A549 (cell line): ENCODE data around the gene PAQR7.

Experiments
- CTCF ChIP-seq: fragments of >200 bp; sonication (Bioruptor Twin); formaldehyde crosslinking; IDR thresholded peaks from 3 replicates; pipeline ENCODE4 v1.5.1; 2016
- EP300 ChIP-seq, 2 experiments: fragments of >200 bp; sonication (Bioruptor Twin); formaldehyde crosslinking; IDR thresholded peaks; 2 replicates in 1 of 2; 3 replicates in 1 of 2; pipeline ENCODE4 v1.6.1; 2016 to 2017
- HDAC2 ChIP-seq: fragments of 200-600 bp; sonication (generic); IDR thresholded peaks from 2 replicates; pipeline ENCODE4 v1.6.1; 2016
- HMGXB4 ChIP-seq: fragments of 250-450 bp; sonication (Bioruptor Pico); IDR thresholded peaks from 2 replicates; pipeline ENCODE4 v1.5.0; 2021; ENCODE audit warnings: mild to moderate bottlenecking, moderate library complexity, borderline replicate concordance
- JUN ChIP-seq, 2 experiments: fragments of >200 bp; sonication (Bioruptor Twin); formaldehyde crosslinking; IDR thresholded peaks; 2 replicates in 1 of 2; 3 replicates in 1 of 2; pipeline ENCODE4 v1.6.1; 2016 to 2017
- MAFK ChIP-seq: fragments of 450-650 bp; IDR thresholded peaks from 2 replicates; pipeline ENCODE4 v1.6.1; 2014; ENCODE audit not compliant: partially characterized antibody
- PBX3 ChIP-seq: IDR thresholded peaks from 2 replicates; pipeline ENCODE4 v1.6.1; 2012
- POLR2A ChIP-seq: IDR thresholded peaks from 2 replicates; pipeline ENCODE4 v1.6.1; 2012; ENCODE audit warnings: mild to moderate bottlenecking, low read length
- REST ChIP-seq: fragments of 200-600 bp; sonication (generic); IDR thresholded peaks from 2 replicates; pipeline ENCODE4 v1.6.1; 2016; ENCODE audit warnings: antibody characterized with exemption, mild to moderate bottlenecking, moderate library complexity
- SREBF2 ChIP-seq: fragments of 450-650 bp; IDR thresholded peaks from 2 replicates; pipeline ENCODE4 v1.6.1; 2014; ENCODE audit warnings: mild to moderate bottlenecking, moderate library complexity
- ZC3H11A ChIP-seq: fragments of 450-650 bp; IDR thresholded peaks from 2 replicates; pipeline ENCODE4 v1.6.1; 2014; ENCODE audit warnings: antibody characterized with exemption, mild to moderate bottlenecking
- ZFP36 ChIP-seq: fragments of 450-650 bp; IDR thresholded peaks from 2 replicates; pipeline ENCODE4 v1.6.1; 2014; ENCODE audit warnings: borderline replicate concordance; ENCODE audit not compliant: partially characterized antibody
- ZSCAN20 ChIP-seq: fragments of 250-450 bp; sonication (Bioruptor Pico); IDR thresholded peaks from 2 replicates; pipeline ENCODE4 v1.8.0; 2022; ENCODE audit warnings: mild to moderate bottlenecking, moderate library complexity
- TF ChIP-seq, protein P1 (sequence below): fragments of >200 bp; sonication (Bioruptor Twin); formaldehyde crosslinking; IDR thresholded peaks from 3 replicates; pipeline ENCODE4 v1.6.1; 2016

DNA sequence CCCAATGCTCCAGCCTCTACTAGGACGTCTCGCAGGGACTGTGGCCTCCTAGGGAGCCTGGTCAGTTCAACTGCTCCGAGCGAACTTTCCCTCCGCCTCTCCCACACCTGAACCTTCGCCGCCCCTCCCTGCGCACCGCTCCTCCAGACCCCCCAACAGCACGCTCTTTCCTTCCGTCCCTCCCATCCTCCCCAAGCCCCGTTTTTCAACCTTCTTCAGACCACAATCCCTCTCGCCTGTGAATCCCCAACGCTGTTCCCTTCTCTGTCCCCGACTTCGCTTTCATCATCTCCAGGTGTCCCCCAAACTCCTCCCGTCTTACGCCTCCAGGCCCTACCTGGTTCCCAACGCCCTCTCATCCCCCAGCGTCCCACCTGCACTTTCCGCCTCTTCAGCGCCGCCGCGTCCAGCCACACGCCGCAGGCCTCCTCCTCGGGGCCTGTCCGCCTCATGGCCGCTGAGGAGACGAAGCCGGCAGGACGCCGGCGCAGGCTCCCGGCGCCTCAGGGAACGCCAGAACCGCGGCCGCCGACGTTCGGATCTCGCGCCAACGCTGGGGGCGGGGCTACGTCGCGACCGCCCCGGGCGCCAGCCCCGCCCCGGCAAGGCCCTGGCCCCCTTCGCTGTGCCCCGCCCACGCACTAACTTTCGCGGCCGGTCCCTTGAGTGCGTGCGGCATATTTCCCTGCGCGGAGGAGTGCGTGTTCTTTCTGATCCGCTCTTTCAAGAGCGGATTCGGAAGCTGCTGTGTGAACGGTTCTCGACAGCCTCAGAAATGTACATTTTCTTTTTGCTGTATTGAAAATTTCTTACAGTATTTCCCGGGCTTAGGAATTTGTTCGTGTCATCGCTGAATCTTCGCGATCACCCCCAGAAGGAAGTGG lies 16.4 kb downstream of the PAQR7 start, which contains the start of gene AUNIP:
- TF ChIP-seq CTCF (no peak), REST (no peak), HMGXB4 (CRISPR knock-in tag) (no peak), PBX3 (no peak), POLR2A (peak; percentile 71; the same call in 1 of the 2 replicates), JUN (IDR thresholded peaks at IDR 0.05) (peak in 1 of 2 experiments; percentile 46; a peak in 2 of 5 replicates), ZC3H11A (no peak), HDAC2 (no peak), MAFK (no peak), ZFP36 (no peak), ZSCAN20 (no peak), EP300 (IDR thresholded peaks at IDR 0.05) (no peak), SREBF2 (no peak)
- TF ChIP-seq, protein P1, sequence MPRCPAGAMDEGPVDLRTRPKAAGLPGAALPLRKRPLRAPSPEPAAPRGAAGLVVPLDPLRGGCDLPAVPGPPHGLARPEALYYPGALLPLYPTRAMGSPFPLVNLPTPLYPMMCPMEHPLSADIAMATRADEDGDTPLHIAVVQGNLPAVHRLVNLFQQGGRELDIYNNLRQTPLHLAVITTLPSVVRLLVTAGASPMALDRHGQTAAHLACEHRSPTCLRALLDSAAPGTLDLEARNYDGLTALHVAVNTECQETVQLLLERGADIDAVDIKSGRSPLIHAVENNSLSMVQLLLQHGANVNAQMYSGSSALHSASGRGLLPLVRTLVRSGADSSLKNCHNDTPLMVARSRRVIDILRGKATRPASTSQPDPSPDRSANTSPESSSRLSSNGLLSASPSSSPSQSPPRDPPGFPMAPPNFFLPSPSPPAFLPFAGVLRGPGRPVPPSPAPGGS: no peak; the same call in 2 of the 3 replicates
